GM20431 (cell line): ENCODE data around the gene PSD2.

Experiments used
- in situ Hi-C: fragments of 300-500 bp; cut with MseI, MboI; formaldehyde crosslinking; loops from one replicate; pipeline ENCODE4 v1.15.0; 2020; ENCODE audit warnings: low sequenced_read_pairs; ENCODE audit not compliant: unreplicated experiment

PSD2 gene

GRCh38 chr5:139807647-139808030, 12.0 kb downstream of the PSD2 start:
- in situ Hi-C loops, result no loop called here

DNA sequence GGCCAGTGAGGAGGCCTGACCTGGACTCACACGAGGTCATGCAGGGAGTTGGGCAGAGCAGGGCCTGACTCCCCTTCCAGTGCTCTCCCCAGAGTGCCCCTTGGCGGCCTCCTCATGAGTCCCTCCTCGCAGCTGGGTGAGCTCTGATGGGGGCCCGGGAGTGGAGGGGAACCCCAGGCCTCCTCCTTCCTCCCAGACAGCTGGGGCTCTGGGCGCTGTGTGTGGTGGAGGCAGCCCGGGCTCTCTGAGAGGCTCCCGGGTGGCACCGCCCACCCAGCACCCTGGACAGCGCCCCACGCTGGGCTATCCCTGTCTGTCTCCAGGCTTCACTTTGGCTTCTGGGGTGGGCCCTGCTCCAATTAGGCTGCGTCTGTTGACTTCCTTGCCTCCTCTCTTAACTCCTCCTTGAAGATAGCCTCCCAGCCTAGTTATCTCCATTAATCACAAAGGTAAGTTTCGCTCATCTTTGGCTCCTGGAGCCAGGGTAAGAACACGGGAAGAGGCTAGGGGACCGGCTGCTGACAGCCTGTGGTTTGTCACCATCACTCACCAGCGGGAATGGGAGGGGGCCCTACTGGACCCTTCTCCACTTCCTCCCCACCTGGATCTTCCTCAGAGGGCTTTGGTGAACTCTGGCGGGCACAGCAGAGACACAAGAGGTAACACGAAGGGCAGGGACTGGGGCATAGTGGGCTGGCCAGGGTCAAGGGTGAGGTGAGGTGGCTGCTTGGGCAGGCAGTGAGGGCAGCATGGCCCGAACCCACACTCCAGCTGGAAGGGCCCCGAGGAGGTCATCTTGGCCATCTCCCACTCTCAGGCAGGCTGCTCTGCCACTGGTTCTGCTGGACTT, 13.1 kb downstream of the PSD2 start:
- in situ Hi-C loops, result no loop called here

- in situ Hi-C loops, result no loop called here
Measured at GRCh38 chr5:139809331-139809810, 13.8 kb downstream of the PSD2 start.

- in situ Hi-C loops, result no loop called here
Measured at GRCh38 chr5:139810341-139811273, 15.0 kb downstream of the PSD2 start.

DNA sequence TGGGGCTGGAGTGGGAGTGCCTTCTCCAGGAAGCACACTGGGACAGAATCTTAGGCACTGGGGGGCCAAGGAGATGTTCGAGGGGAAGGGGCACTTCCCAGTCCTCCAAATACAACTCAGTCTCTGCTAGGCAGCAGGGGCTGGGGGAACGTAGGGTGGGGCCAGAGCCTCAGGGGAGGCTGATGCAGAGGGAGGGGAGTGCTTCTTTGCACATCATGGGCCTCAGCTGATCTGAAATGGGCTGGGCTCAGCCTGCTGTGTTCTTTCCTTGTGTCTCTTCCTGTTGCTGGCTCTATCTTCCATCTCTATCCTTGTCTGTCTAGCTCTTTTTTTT, 15.6 kb downstream of the PSD2 start:
- in situ Hi-C loops, result no loop called here

DNA sequence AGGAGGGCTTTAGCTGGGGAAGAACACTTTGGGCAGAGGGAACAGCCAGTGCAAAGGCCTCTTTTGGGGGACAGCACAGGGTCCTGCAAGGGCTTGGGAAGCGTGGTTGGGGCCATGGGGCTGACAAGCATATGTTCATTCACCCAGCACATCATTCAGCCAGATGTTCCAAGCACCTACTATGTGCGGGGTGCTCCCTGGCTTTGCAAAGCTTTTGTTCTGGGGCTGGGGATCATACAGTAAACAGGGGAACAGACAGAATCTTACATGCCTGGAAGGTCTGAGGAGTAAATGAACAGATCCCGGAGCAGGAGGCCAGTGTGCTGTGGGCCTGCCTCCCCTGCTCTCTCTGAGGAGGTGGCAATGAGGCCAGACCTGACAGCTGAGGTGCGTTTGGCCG, 16.7 kb downstream of the PSD2 start:
- in situ Hi-C loops, result no loop called here

GRCh38 chr5:139812836-139813805, 17.5 kb downstream of the PSD2 start:
- in situ Hi-C loops, result no loop called here

- in situ Hi-C loops, result no loop called here
Measured at GRCh38 chr5:139814191-139814601, 18.6 kb downstream of the PSD2 start.

DNA sequence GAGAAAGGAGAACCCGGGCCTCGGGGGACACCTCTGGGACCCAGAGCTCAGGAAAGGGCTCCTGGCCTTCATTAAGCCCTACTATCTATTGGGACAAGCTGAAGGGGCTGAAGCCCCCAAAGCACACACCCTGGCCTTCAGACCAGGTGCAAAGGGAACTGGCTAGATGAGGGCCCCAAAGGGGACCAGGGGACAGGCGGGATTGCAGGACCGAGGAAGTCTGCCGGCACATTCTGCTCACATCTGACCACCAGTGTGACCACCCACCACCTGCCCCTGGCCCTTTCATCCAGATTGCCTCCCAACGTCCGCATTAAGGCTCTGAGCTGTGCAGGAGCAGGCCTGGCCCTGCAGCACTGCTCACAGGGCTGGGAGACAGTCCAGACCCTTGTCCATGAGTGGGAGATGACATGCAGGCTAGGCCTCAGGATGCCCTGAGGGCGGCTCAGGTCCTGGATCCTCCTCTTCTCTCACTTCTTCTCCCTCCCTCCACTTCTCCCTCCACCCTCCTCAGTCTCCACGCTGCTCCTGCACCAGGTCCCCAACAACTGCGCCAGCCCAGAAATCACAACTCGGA, 19.2 kb downstream of the PSD2 start:
- in situ Hi-C loops, result no loop called here

DNA sequence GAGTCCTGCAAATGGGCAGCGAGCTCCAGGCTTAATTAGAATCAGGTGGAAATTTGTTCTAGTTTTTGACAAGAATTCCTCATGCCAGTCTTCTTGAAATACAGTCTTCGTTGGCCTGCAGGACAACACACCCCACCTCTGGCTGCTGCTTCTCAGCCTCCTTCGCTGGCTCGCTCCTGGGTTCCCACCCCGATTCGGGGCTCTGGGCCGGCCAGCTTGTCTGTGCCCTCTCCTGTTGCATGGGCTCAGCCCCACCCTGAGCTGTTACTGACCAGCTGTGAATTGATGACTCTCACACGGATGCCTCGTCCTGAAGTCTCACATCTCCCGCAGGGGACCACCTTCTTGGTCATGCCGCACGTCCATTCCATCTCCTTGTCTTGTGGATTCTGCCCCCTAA, 21.0 kb downstream of the PSD2 start:
- in situ Hi-C loops, result no loop called here

GRCh38 chr5:139817362-139817761, 21.8 kb downstream of the PSD2 start:
- in situ Hi-C loops, result no loop called here

DNA sequence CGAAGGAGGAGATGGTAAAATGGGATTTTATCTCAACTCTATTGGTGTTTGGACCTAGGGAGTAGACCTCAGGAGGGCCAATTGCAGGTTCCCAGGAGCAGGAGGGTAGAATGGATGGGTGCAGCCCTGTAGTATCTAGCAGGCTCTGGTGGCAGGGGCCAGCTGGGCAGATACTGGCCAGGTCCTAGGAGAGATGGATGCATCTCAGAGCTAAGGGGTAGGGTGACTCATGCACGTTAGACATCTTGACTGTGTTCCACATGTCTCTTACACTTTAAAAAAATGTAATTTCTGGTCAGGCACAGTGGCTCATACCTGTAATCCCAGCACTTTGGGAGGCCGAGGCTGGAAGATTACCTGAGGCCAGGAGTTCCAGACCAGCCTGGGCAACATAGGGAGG, 22.4 kb downstream of the PSD2 start:
- in situ Hi-C loops, result no loop called here

- in situ Hi-C loops, result no loop called here
Measured at GRCh38 chr5:139820130-139820529, 24.5 kb downstream of the PSD2 start.

- in situ Hi-C loops, result no loop called here
Measured at GRCh38 chr5:139820606-139821005, 25.0 kb downstream of the PSD2 start.

DNA sequence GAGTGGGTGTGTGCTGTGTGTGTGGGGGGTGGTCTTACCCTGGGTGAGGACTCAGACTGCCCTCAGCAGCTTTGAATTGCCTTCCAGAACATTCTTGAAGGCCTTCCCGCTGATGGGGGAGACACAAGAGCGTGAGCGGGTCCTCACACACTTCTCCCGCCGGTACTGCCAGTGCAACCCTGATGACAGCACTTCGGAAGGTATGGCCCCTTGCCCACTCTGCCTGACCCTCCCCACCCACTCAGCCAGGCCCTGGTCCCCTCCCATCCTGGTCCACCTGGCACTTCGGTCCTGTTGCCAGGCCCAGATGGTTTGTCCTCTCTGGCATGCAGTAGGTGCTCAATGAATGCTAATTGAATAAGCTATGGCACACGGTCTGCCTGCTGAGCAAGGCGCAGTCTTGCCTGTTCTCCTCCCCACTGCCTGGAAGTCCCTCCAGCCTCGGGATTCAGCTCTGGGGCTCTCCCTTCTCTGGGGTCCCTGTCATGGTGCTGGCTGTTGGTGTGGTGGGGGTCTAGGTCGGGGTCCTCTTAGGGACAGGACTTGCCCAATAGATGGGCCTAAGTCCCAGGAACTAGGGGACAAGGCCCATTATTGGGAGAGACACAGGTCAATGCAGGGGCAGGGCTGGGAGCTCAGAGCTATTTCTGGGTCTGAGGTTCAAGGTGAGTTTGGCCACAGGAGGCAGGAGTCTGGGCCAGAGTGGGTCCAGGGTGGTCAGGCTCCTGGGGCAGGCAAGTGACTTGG, 26.4 kb downstream of the PSD2 start:
- in situ Hi-C loops, result no loop called here

GRCh38 chr5:139822553-139823425, 27.2 kb downstream of the PSD2 start:
- in situ Hi-C loops, result no loop called here

GRCh38 chr5:139823757-139824355, 28.2 kb downstream of the PSD2 start:
- in situ Hi-C loops, result no loop called here

GRCh38 chr5:139825690-139826089, 30.1 kb downstream of the PSD2 start:
- in situ Hi-C loops, result no loop called here
